NCI-H226 (cell line): ENCODE results near the gene IL1B.

Experiments used
- DNase-seq: peaks from one replicate; pipeline ENCODE4 v3.0.0-alpha.2; 2015

Gene IL1B

GRCh38 chr2:112836695-112837117 lies at the start of gene IL1B:
TSS of gene IL1B (minus strand) at chr2:112836779. CDS start at chr2:112836229, 550 bp downstream.
- DNase-seq: peak; percentile 90

- peak; percentile 36 for DNase-seq
Measured at GRCh38 chr2:112886291-112886690, 49.7 kb upstream of the IL1B start.

- DNase-seq: no peak
Measured at GRCh38 chr2:112885506-112885902, 48.9 kb upstream of the IL1B start.

GRCh38 chr2:112884869-112885505 lies 48.4 kb upstream of the IL1B start:
- peak; percentile 22 for DNase-seq

GRCh38 chr2:112883669-112884068 lies 47.1 kb upstream of the IL1B start:
- DNase-seq: no peak

GRCh38 chr2:112881217-112881985 lies 44.8 kb upstream of the IL1B start:
- DNase-seq: peak; percentile 95

GRCh38 chr2:112880696-112881095 lies 44.1 kb upstream of the IL1B start:
- no peak for DNase-seq

GRCh38 chr2:112880091-112880531 lies 43.5 kb upstream of the IL1B start:
- DNase-seq: peak; percentile 78

GRCh38 chr2:112879491-112880041 lies 43.0 kb upstream of the IL1B start:
- no peak for DNase-seq

GRCh38 chr2:112877423-112877822 lies 40.8 kb upstream of the IL1B start:
- peak; percentile 95 for DNase-seq

- DNase-seq: peak; percentile 54
Measured at GRCh38 chr2:112876971-112877361, 40.4 kb upstream of the IL1B start.

- no peak for DNase-seq
Measured at GRCh38 chr2:112876257-112876970, 39.8 kb upstream of the IL1B start.

GRCh38 chr2:112870841-112871835 lies 34.6 kb upstream of the IL1B start:
- no peak for DNase-seq

- peak; percentile 73 for DNase-seq
Measured at GRCh38 chr2:112869258-112869842, 32.8 kb upstream of the IL1B start.

GRCh38 chr2:112867701-112868631 lies 31.4 kb upstream of the IL1B start:
- DNase-seq: no peak

- DNase-seq: no peak
Measured at GRCh38 chr2:112866128-112866835, 29.7 kb upstream of the IL1B start.

GRCh38 chr2:112864072-112864471 lies 27.5 kb upstream of the IL1B start:
- no peak for DNase-seq

- DNase-seq: peak; percentile 29
Measured at GRCh38 chr2:112859406-112860183, 23.0 kb upstream of the IL1B start.

- no peak for DNase-seq
Measured at GRCh38 chr2:112850588-112850987, 14.0 kb upstream of the IL1B start.
